NCI-H446 (cell line): ENCODE data around the gene WASHC4.
"Not testable (repeated sequence)": the region's sequence is repeated elsewhere in the genome, so short reads cannot be mapped to it uniquely, and the experiment has no call there.

ENCODE experiments used
- DNase-seq, 2 experiments: peaks; one replicate each; lab custom pipeline; 2025; lab: John Stamatoyannopoulos, UW

Gene WASHC4

DNA sequence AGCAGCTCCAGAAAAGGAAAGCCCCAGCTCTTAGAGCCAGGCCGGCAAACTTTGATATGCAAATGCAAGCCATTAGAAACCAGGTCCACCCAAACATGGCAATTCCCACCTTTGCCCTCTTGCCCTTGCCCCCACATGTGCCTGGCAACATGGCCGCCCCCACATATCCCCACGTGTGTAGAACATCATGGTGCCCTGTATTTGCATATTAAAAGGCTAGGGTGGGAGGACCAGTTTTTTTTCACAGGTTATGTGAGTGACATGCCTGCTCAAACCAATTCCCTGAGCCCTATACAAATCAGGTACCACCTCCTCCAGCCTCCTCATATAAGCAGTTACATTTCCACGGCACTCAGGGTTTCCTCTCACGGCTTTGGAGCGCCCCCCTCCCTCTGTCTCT is 17.2 kb upstream of the WASHC4 start:
- DNase-seq: no peak

DNA sequence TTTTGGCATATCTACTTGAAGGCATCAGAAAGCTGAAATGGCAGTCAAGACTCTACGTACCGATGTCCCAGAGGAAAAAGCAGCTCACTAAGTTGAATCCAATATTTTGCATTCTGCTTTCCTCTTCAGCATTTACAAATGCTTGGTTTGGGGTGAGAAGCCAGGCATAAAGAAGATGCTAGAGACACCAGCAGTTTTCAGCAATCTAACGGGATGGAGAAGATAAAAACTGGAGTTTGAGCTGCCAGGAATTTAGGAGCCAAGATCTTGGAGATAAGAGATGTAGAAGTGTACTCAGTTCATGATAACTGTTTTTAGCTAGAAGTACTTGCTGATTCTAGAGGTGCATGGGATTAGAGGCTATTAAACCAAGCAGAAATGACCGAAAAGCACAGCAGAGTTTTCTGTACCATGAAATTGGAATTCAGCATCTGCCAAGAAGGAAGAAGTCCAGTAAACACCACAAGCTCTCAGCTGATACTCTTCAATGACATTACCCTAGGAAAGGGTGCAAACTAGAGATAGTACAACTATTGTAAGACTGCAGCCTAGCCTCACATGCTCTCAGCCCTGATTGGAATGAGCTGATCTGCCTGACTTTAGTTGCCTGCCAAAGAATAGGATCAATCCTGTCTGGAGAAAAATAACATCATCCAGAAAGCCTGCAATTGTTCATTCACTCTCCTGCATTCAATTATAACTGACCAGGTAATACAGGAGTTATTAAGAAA is 15.9 kb upstream of the WASHC4 start:
- no peak for DNase-seq

- no peak for DNase-seq
These were observed 15.2 kb upstream of the WASHC4 start for GRCh38 chr12:105092336-105092735.

GRCh38 chr12:105095338-105095737 is 12.2 kb upstream of the WASHC4 start:
- DNase-seq: not testable (repeated sequence)

GRCh38 chr12:105099356-105099755 is 8.2 kb upstream of the WASHC4 start:
- DNase-seq: no peak

- DNase-seq: peak in 1 of 2 experiments; percentile 39
These were observed 7.1 kb upstream of the WASHC4 start for GRCh38 chr12:105100207-105100985.

DNA sequence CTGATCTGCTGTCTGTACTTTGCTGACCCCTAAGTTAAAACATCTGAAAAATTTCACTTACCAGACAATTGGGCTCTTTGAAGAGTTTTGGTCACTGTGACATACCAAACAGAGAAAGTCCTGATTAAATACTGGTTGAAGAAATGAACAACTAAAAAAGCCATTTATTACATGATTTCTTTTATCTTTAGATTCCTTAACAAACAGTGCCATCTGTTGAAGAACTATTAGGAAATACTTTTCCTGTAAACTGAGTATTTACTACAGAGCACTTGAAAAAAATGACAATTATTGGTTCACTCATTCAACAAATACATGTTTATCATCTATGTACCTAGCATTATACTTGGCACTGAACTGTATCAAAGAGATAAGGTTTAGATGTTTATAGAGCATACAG is 6.5 kb upstream of the WASHC4 start:
- peak in 1 of 2 experiments; percentile 3 for DNase-seq

DNA sequence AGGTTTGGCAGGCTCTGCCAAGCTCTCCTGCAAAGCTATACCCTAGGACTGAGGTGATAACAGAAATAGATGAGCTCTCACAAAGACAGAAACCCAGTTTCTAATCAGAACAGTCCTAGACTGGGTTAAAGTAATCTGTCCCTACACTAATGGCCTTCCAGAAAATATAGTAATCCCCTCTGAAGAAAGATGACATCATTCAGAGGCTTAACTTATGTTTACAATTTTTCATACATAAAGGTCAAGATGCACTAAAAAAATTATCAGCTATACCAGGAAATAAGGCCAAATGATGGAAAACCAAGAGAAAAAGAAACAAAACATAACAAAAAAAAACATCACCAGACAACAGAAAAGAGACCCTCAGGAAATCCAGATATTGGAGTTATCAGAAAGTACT is 4.9 kb upstream of the WASHC4 start:
- DNase-seq: no peak

DNA sequence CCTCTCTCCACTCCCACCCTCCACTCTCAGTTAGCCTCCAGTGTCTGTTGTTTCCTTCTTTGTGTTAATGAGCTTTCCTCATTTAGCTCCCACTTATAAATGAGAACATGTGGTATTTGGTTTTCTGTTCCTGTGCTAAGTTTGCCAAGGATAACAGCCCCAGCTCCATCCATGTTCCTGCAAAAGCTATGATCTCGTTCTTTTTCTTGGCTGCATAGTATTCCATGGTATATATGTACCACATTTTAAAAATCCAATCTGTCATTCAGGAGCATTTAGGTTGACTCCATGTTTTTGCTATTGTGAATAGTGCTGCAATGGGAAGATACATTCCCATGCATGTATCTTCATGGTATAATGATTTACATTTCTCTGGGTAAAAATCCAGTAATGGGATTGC is 2.8 kb upstream of the WASHC4 start:
- DNase-seq: no peak

DNA sequence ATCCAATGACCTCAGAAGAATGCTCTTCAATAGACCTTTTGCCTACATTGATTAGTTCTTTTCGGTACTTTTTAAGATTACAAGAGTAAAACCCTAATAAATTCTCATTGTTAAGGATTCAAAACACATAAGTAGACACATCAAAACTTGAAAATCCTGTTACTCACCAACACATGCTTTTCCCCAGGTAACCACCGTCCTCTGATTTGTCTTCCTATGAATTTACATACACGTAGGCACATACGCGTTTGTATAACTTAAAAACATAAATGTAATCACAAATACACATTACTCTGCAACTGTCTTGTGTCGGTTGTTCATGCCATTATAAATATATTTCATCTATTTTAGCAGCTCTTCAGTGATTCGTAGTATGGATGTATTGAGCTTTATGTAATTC is 910 bp upstream of the WASHC4 start:
- DNase-seq: no peak

DNA sequence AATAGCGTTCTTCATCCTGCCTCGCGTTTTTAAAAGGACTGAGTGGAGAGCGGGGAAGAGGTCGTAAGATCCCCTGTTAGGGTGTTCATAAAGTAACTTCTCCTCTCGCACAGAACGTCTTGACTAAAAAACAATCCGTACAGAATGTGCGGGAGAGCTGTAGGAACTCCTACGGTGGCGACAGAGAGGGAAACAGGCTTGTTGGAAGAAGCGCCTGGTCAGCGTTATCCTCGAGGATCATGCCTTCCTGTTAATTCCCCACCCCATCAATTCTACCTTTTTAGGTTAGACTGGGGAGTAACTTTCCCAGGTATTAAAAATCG is 399 bp upstream of the WASHC4 start:
- peak; percentile 24 to 38 for DNase-seq

DNA sequence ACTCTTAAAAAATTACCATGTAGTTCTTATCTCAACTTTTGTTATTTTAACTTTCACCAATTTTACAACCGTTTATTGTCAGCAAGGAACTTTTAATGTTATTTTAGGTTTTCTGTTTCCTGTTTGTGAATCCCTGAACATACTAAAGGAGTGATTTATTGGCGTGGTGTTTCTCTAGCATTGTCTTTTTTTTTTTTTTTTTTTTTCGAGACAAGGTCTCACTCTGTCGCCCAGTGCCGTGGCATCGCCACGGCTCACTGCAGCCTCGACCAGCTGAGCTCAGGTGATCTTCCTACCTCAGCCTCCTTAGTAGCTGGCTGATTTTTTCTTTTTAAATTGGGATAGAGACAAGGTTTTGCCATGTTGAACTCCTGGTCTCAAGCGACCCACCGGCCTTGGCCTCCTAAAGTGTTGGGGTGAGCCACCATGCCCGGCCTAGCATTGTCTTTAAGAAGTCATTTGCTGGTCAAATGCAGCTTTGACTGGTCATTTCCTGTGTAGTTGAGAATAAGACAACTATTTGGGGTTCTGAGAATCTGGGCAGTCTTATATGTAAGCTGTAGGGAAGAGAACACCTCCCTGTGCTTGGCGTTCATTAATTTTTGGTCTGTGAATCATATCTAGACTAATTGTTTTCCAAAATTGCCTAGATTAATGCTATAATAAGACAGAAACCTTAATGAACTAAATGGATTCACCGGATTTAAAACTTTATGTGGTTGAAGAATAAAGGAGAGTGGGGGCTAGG is 2.1 kb downstream of the WASHC4 start:
- DNase-seq: no peak

GRCh38 chr12:105110851-105111250 is 3.3 kb downstream of the WASHC4 start:
- DNase-seq: no peak

DNA sequence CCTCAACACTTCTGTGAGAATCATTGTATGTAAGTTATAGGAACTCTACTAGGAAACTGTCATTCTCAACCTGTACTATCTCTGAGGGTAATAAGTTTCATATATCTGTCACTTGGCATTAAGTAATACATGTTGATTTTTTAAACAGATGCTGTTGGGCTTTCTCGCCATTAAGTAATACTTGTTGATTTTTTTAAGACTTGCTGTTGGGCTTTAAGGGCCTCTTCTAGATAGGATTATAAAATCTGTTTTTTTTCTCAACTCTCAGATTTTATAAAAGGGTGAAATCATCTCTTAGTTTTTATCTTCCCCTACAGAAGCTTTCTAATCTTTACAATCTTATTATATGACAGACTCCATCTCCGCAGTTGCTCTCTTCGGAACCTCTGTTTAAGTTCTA is 5.6 kb downstream of the WASHC4 start:
- DNase-seq: no peak

GRCh38 chr12:105116969-105117368 is 9.4 kb downstream of the WASHC4 start:
- no peak for DNase-seq

DNA sequence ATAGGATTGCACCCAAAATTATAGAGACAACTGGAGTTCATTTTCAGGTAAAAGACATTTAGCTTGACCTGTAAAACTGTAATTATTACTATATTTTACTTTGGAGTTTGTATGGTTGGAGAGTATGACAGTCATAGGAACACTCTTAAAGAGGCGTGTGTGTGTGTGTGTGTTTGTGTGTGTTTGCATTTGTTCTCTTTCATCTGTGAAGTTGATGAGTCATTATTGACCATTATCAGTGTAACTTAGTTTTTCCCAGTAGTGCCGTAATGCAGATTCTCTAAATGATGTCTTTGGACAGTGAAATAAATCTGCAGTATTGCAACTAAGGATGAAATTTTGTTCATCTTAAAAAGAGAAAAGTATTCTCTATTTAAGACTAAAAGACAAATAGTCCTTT is 13.0 kb downstream of the WASHC4 start:
- DNase-seq: no peak

- DNase-seq: no peak
These were observed 30.7 kb downstream of the WASHC4 start for GRCh38 chr12:105138248-105138647.

DNA sequence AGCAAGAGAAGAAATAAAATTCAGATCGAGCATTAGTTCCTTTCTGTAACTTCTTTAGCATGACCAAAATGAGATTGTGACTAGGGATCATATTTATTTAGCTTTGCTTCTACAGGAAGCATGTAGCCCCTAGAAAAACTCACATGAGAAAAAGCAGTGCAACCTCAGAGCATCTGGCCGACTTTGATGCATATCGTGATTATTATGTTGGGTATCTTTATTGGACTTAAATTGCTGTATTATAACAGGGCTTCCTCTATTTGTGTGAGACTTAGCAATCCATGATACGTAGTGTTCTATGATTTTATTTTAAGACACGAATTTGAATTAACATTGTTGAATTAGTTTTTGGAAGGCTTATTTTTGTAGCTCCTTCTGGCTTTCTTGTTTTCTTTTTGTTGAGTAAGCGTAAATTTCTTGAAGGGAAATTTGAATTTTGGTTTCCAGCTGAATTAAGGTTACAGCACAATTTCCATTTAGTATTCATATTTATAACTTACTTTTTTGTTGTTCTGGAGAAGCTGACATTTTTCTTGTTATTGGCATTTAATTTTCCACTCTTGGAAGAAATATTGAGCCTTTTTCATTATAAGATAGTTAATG is 33.9 kb downstream of the WASHC4 start:
- DNase-seq: no peak

DNA sequence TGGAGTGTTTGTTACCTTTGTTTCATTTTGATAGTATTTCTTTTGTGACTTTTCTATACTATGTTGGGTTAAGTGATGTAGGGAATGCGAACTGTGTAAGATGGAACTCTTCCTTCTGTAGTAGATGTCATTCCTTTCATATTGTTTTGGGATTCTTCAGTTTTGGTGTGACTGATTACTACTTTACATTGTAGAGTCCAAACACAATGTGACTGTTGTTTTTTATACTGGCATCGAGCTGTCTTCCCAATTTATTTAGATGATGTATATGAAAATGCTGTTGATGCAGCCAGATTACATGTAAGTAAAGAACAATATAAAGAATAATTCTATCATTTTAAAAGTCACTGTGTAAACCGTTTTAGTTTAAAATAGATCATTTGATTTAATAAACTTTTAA is 34.7 kb downstream of the WASHC4 start:
- DNase-seq: no peak

GRCh38 chr12:105156260-105156659 is 48.7 kb downstream of the WASHC4 start:
- DNase-seq: no peak

GRCh38 chr12:105157606-105158005 is 50.1 kb downstream of the WASHC4 start:
- no peak for DNase-seq

GRCh38 chr12:105158876-105159275 is 51.3 kb downstream of the WASHC4 start:
- DNase-seq: no peak

DNA sequence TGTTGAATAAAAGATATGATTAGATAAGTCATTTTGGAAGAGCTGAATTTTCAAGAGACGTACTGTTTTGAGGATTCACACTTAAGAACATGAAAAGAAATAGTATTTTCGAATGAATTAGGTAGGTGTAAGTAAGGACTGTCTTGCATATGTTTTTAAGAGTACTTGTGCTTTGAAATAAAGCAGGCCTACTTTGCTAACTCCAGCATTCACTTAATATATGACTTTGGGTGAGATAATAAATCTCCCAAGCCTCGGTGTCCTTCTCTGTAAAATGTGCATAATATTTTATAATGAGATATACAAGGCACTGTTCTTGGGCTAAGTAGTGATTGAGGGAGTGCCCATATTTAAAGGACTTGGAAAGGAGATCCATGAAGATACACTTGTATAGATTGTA is 54.6 kb downstream of the WASHC4 start:
- DNase-seq: no peak
